C4-2B (cell line): ENCODE measurements around the gene ICE2.

Source experiments
- H3K27ac ChIP-seq: fragments of 450-650 bp; 2 replicates; pipeline ENCODE4 v1.5.1; 2017
- CTCF ChIP-seq: fragments of 450-650 bp; conservative IDR thresholded peaks from 2 replicates; pipeline ENCODE4 v1.5.1; 2017; ENCODE audit warnings: mild to moderate bottlenecking
- ZFX ChIP-seq: fragments of 450-650 bp; IDR thresholded peaks from 2 replicates; pipeline ENCODE4 v1.6.1; 2017

ICE2 gene

GRCh38 chr15:60397772-60398445, 81.0 kb downstream of the ICE2 start, which contains the start of gene ANXA2:
TSS of gene ANXA2 (minus strand) at chr15:60397986. CDS start at chr15:60386075, 11,911 bp downstream.
- no peak within 1 kb of the TSS for H3K27ac ChIP-seq
- TF ChIP-seq ZFX (no peak), CTCF (no peak)

GRCh38 chr15:60396958-60397771, 81.8 kb downstream of the ICE2 start:
- no peak for TF ChIP-seq ZFX
- TF ChIP-seq CTCF, result no peak
- H3K27ac ChIP-seq, result no peak overlapping the region

- H3K27ac ChIP-seq, result no peak overlapping the region
- no peak for TF ChIP-seq ZFX
- no peak for TF ChIP-seq CTCF
Observed at GRCh38 chr15:60396560-60396957, 82.4 kb downstream of the ICE2 start.

- no peak overlapping the region for H3K27ac ChIP-seq
- TF ChIP-seq CTCF (no peak), ZFX (no peak)
Observed at GRCh38 chr15:60396100-60396499, 82.8 kb downstream of the ICE2 start.

GRCh38 chr15:60395276-60396011, 83.5 kb downstream of the ICE2 start:
- H3K27ac ChIP-seq, result no peak overlapping the region; the same call in 1 of the 2 replicates
- no peak for TF ChIP-seq CTCF
- no peak for TF ChIP-seq ZFX

- peak overlapping the region; percentile 92 for H3K27ac ChIP-seq
- TF ChIP-seq CTCF (no peak), ZFX (no peak)
Observed at GRCh38 chr15:60394689-60395097, 84.2 kb downstream of the ICE2 start.
